NOMO-1 treated with DMSO at 0.1 percent for 48 hours (cell line): Measurements from ENCODE around the gene MYO15B.
A peak's percentile ranks its signal among the peaks of the same experiment; 100 is the strongest.
"Not testable (repeated sequence)": the region's sequence is repeated elsewhere in the genome, so short reads cannot be mapped to it uniquely, and the experiment has no call there.

Experiments used
- DNase-seq: peaks from one replicate; lab custom pipeline; 2025; ENCODE audit not compliant: unreplicated experiment; lab: John Stamatoyannopoulos, UW

MYO15B gene

DNA sequence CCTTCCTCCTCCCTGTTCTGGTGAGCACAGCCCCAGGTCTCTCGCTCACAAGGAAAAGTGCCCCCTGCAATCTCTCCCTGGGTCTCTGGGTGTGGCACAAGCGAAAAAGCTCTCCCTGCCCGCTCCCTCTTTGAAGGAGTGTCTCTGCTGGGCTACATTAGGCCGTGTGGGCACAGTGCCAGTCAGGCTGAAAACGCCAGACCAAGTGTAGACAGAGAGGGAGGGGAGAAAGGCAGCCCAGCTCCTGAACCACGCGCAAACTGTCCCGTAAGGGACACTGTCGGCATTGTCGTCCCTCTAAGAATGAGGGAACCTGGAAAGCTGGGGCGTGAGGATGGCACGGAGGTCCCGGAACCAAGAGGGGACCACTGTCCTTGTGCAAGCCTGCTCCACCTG lies 49.5 kb downstream of the MYO15B start:
- DNase-seq: no peak

DNA sequence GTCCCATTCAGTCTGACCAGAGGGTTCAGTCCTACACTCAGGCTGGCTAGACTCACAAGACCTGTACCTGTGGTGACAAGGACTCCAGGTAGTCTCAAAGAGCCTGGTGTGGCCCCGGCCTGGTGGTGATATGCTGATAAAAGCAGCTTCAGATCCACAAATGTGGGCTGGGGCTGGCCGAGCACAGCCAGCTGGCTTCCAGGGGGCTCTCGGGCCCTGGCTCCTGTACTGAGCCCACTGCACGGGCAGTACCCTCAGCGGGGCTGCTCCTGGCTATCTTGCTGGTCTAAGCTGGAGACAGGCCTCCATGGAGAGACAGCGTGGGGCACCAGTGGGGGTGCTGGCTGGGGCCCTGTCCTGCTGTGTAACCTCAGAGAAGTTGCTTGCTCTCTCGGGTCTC lies 50.0 kb downstream of the MYO15B start:
- DNase-seq: no peak

- DNase-seq: not testable (repeated sequence)
Observed at GRCh38 chr17:75638039-75638438, 50.4 kb downstream of the MYO15B start.

- DNase-seq: no peak
Observed at GRCh38 chr17:75638893-75639292, 51.3 kb downstream of the MYO15B start.

DNA sequence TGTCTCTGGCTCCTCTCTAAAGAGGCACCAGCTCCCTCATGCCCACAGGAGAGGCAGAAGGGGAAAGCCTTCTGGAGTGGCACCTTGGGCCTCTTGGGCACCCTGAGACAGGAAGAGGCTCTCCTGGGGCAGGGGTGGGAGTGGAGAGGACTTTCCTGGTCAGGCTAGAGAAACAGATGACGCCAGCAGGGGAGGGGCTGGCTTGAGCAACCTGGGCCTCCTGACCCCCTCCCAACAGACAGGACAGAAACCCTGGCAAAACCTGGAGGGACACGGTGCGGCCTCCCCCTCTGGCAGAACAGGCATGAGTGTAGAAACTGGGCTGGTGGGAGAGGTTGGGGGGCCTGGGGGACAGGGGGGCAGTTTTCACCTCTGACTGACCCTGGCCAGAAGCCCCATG lies 51.7 kb downstream of the MYO15B start:
- DNase-seq: no peak

DNA sequence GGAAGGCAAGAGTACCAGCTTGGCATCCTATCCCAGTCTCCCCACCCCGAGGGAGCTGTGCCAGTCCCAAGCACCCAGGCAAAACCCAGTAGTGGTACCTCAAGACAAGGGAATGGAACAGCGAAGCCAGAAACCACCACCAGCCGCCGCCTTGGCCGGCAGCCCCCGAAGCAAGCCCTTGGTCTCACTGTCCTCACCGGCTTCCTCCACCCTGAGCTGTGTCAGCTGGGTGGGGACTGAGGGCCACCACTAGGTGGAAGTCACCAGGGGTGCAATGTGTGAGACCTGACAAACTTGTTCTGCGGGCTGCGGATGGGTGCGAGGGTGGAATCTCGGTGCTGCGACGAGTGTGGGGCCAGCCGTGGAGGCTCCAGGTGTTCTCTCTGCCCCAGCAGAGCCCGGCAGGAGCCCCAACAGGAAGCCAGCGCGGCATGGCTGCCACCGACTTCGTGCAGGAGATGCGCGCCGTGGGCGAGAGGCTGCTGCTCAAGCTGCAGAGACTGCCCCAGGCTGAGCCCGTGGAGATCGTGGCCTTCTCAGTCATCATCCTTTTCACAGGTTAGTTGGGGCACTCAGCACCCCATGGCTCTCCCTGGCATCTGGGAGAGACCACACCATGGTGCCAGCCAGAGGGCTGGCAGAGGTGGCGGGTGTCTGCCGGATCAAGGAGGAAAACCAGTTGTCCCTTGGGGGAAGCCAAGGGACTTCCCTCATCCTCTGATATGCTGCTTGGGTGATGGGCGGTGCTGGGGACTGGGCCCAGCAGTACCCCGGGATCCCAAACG lies 52.4 kb downstream of the MYO15B start:
- DNase-seq: no peak

GRCh38 chr17:75640556-75641119 lies 53.0 kb downstream of the MYO15B start:
- DNase-seq: no peak

GRCh38 chr17:75641343-75641742 lies 53.7 kb downstream of the MYO15B start:
- DNase-seq: no peak

DNA sequence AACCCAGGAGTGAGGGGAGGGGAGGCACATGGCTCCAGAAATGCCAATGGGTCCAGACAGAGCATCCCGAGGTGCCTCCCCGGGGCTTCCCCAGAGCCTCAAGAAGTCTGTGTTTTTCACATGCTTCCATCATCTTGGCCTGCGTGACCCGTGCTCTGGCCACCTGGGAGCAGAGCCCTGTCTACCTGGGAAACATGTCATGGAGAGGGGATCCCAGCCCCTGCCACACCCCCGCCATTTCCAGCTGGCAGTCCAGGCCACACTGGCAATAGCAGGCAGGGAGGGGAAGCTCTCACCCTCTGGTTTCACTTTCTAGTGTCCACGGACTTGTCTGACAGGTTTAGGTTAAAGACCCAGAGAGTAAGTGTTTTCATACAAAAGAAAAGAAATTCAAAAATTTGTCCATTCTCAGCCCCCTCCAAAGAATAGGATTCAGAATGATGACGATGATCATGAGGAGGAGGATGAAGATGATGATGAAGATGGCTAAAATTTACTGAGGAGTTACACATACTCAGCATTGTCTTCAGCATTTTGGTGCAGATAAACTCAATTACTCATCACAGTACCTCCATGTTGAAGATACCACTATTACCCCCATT lies 54.7 kb downstream of the MYO15B start:
- DNase-seq: no peak

DNA sequence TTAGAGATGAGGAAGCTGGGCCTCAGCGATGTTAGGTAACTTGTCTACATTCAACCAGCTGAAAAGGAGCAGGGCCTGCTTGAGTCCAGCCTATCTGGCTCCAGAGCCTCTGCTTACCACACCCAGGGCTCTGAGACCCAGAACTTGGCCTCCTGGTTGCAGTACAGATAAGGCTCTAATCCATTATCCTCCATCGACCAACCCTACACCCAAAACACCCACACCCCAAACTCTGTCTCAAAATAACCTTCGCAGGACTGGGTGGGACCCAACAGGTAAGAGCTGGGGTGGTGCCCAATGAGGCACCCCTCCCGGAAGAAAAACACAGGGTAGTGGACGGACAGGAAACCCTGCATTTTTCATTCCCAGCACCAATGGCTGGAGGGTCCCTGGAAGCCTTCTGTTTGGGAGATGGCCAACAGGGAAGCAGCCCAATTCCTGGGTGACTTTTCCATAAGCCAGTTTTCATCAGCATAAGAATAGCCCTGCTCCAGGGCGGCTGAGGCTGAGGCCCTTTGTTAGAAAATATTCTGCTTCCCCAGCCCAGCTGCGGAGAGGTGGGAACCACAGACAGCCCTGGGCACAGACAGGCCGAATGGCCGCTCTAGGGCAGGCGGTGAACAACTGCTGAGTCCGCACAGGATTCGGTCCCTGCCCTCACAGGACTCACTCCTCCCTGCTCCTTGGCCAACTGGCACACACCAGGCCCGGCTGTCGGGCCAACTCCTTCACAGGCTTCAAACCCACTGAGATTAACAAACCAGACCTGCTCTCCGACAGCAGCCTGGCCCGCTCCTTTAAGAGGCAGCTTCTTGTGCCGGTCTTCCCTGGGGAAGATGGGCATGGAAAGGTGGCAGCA lies 55.4 kb downstream of the MYO15B start:
- DNase-seq: no peak

DNA sequence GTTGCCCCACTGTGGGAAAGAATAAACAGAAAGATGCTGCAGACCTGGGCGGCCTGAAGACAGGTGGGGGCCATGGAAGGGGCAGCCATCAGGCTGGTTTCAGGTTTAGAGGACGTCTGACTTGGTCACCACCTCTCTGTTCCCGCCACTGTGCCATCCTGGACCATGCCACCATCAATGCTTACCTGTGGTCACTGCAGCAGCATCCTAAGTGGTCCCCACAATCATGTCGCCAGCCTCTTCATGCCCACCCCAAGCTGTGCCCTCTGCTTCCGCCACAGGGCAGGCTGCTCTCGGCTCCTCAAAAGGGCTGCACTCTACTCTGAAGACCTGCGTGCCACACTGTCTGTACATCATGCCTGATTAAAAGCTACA lies 56.0 kb downstream of the MYO15B start:
- no peak for DNase-seq

DNA sequence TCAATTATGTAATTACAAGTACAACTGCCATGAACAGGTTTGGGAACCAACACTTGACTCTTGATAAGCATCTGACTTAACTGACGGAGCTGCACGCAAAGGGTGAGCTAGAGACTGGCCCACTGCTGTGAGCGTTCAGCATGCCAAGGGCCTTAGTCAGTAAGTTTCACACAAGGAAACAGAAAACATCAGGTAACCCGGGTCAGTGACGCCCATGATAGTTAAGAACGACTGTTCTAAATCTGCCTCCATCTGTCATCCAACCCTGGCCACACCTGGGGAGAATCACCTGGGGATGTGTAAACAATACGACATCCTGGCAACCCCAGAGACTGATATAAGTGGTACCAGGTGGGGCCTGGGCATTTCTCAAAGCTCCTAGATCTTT lies 57.9 kb downstream of the MYO15B start:
- DNase-seq: no peak

DNA sequence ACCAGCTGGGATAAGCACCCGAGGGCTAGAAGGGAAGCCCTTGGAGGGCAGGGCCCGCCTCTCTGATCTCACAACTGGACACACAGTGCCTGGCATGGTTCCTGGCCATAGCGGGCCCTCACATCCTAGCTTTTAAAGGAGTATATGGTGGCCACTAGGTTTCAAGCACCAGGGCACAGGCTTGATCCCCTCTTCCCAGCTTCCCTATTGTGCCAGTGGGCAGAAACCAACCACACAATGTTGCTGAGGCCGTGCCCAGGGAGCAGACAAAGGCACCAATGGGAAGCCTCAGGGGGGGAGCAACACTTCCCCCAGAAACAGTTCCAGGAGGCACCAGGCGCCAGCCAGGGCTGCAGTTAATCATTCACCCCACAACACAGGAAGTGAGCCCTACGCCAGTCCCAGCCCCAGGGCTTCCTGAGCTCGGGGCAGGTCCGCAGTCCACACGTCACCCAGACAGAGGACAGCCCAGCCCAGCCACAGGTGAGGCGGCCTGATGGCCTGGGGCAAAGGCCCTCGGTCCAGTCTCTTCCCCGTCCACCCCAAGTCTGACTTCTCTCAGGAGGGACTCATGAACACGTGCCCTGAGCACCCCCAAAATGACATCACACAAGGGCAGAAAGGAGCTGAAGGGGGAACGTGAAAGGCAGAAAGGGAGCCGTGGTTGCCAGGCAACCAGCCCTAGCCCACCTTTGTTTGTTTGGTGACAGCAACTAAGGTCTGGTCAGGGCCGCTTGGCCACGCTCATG lies 58.5 kb downstream of the MYO15B start:
- DNase-seq: peak; percentile 70

GRCh38 chr17:75646638-75646992 lies 59.0 kb downstream of the MYO15B start:
- DNase-seq: no peak

- DNase-seq: no peak
Observed at GRCh38 chr17:75647061-75647460, 59.5 kb downstream of the MYO15B start.

DNA sequence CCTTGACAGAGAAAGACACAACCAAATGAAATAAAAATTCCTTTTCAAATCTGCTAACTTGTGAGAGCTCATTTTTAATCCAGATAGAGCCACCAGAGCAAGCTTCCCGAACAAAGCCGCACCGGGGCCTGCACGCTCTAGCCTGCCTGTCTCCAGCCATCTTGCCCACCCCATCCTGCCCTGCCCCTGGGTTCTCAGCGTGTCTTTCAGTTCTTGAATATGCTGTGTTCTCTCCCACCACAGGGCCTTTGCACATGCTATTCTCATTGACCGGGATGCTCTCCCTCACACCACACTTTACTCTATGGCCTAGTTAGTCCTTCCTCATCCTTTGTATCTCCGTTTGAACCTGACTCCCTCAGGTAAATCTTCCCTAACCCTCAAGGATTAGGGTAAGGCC lies 60.3 kb downstream of the MYO15B start:
- DNase-seq: no peak

DNA sequence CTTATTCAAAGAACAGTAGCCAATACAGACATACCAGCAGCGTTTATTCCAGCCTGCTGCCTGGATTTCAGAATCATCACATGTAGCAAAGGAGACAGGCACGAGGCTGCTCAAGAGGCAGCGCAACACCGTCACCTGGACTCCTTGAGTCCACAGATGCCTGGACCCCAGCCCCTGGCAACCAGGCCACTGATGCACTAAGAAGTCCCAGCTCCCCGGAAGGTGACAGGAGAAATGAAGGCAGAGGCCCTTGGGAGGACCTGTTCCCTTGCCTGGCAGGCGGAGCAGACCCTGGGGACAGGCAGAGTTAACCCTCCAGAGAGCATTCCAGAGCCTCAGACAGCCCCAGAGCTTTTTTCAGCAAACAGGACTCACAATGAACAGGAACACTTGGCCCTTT lies 62.1 kb downstream of the MYO15B start:
- DNase-seq: no peak

GRCh38 chr17:75650874-75651273 lies 63.3 kb downstream of the MYO15B start:
- no peak for DNase-seq

- DNase-seq: no peak
Observed at GRCh38 chr17:75652341-75652740, 64.7 kb downstream of the MYO15B start.

GRCh38 chr17:75652934-75653549 lies 65.4 kb downstream of the MYO15B start:
- no peak for DNase-seq

DNA sequence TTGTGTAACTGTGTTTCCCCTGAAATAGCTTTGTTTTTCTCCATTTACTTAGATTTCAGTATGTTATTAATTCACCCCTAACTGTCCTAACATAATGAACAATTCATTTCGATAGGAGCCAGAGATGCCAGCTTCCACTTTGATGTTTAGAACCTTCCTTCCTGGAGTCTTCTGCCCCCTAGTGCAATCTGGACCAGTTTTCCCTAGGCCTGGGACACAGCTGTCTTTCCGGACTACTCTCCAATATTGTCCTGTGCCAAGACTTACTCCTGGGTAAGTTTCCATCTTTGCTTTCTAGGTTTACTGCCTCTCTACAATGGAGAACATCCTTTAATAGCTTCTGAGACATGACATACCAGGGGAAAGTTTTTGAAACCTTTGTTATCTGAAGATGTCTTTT lies 66.6 kb downstream of the MYO15B start:
- DNase-seq: no peak
